ENCODE measurements around the gene KIF19. TPM values are rescaled to one million over a fixed set of nuclear protein-coding genes. Genes with fewer than 3 reads are reported as not detected.

Gene KIF19
- total RNA-seq, 1 experiment from 2014 or later, result not detected

- no peaks in the 10 kb centered on the region for H3F3A ChIP-seq (ENCODE audit: insufficient read depth, low read depth)
- POLR2A ChIA-PET (ENCODE audit: unreplicated experiment), result no interaction called here
- no peak overlapping the region for H3K4me2 ChIP-seq
- TF ChIP-seq CTCF (conservative IDR thresholded peaks at IDR 0.05), result no peak
- TF ChIP-seq EZH2 (IDR thresholded peaks at IDR 0.05; ENCODE audit: low read depth), result no peak
- H3K4me3 ChIP-seq, result no peak overlapping the region
- H3K36me3 ChIP-seq (ENCODE audit: low read depth), result no peaks in the 10 kb centered on the region
- no peaks in the 10 kb centered on the region for H3K4me1 ChIP-seq (replicated peaks; ENCODE audit: insufficient read depth)
- peaks cover 64% of the 10 kb centered on the region for H3K27me3 ChIP-seq (ENCODE audit: insufficient read depth, low read depth)
- no peak for DNase-seq
- intact Hi-C loops (cut with micrococcal nuclease; ENCODE audit: unreplicated experiment), result loop anchor here (5.0 to 10.0 kb wide), 2 partner anchors 59 to 151 kb away; partner anchors contain the start of gene BTBD17
- no peak overlapping the region for H2AFZ ChIP-seq
- H4K20me1 ChIP-seq (ENCODE audit: insufficient read depth), result no peaks in the 10 kb centered on the region
- BruUV-seq (replicated peaks), result no TSS peak
- no peaks in the 10 kb centered on the region for H3K9me2 ChIP-seq (ENCODE audit: insufficient read depth)
- H3K79me2 ChIP-seq (ENCODE audit: low read depth), result no peaks in the 10 kb centered on the region
- CTCF ChIA-PET, result no interaction called here
- H3K9me3 ChIP-seq (ENCODE audit: insufficient read depth, low read depth), result no peaks in the 10 kb centered on the region
- no peak overlapping the region for H3K27ac ChIP-seq
Measured at GRCh38 chr17:74303305-74303704, 22.7 kb upstream of the KIF19 start.

GRCh38 chr17:74304184-74304583 lies 21.8 kb upstream of the KIF19 start:
- no peaks in the 10 kb centered on the region for H4K20me1 ChIP-seq (ENCODE audit: insufficient read depth)
- H2AFZ ChIP-seq, result no peak overlapping the region
- intact Hi-C loops (cut with micrococcal nuclease; ENCODE audit: unreplicated experiment), result loop anchor here (5.0 to 10.0 kb wide), 2 partner anchors 58 to 151 kb away; partner anchors contain the start of gene BTBD17
- TF ChIP-seq EZH2 (IDR thresholded peaks at IDR 0.05; ENCODE audit: low read depth) (no peak), CTCF (conservative IDR thresholded peaks at IDR 0.05) (no peak)
- H3K27ac ChIP-seq, result no peak overlapping the region
- POLR2A ChIA-PET (ENCODE audit: unreplicated experiment), result no interaction called here
- no peaks in the 10 kb centered on the region for H3K9me3 ChIP-seq (ENCODE audit: insufficient read depth, low read depth)
- no TSS peak for BruUV-seq (replicated peaks)
- H3K4me1 ChIP-seq (replicated peaks; ENCODE audit: insufficient read depth), result no peaks in the 10 kb centered on the region
- H3K4me2 ChIP-seq, result no peak overlapping the region
- H3K4me3 ChIP-seq, result no peak overlapping the region
- DNase-seq, result no peak
- CTCF ChIA-PET, result interaction anchor here (0.5 kb wide), 1 partner anchor 231 kb away, joined by 6 read pairs; no protein-coding TSS in a partner anchor
- no peaks in the 10 kb centered on the region for H3K36me3 ChIP-seq (ENCODE audit: low read depth)
- no peaks in the 10 kb centered on the region for H3K9me2 ChIP-seq (ENCODE audit: insufficient read depth)
- no peaks in the 10 kb centered on the region for H3K79me2 ChIP-seq (ENCODE audit: low read depth)
- H3K27me3 ChIP-seq (ENCODE audit: insufficient read depth, low read depth), result peaks cover 64% of the 10 kb centered on the region
- no peaks in the 10 kb centered on the region for H3F3A ChIP-seq (ENCODE audit: insufficient read depth, low read depth)

- Histone ChIP-seq H3F3A (ENCODE audit: insufficient read depth, low read depth) (no peaks in the 10 kb centered on the region), H3K4me3 (no peak overlapping the region), H3K27me3 (ENCODE audit: insufficient read depth, low read depth) (peaks cover 58% of the 10 kb centered on the region), H3K9me3 (ENCODE audit: insufficient read depth, low read depth) (no peaks in the 10 kb centered on the region), H3K4me1 (replicated peaks; ENCODE audit: insufficient read depth) (no peaks in the 10 kb centered on the region), H3K36me3 (ENCODE audit: low read depth) (no peaks in the 10 kb centered on the region), H4K20me1 (ENCODE audit: insufficient read depth) (no peaks in the 10 kb centered on the region), H3K27ac (no peak overlapping the region), H3K79me2 (ENCODE audit: low read depth) (no peaks in the 10 kb centered on the region), H3K4me2 (no peak overlapping the region), H3K9me2 (ENCODE audit: insufficient read depth) (no peaks in the 10 kb centered on the region), H2AFZ (no peak overlapping the region)
- CTCF ChIA-PET, result no interaction called here
- TF ChIP-seq EZH2 (IDR thresholded peaks at IDR 0.05; ENCODE audit: low read depth) (no peak), CTCF (conservative IDR thresholded peaks at IDR 0.05) (no peak; the same call in 1 of the 2 replicates)
- POLR2A ChIA-PET (ENCODE audit: unreplicated experiment), result no interaction called here
- intact Hi-C loops (cut with micrococcal nuclease; ENCODE audit: unreplicated experiment), result loop anchor here (10.0 kb wide), 1 partner anchor 149 kb away; no protein-coding TSS in a partner anchor
- no TSS peak for BruUV-seq (replicated peaks)
- DNase-seq, result no peak
Measured at GRCh38 chr17:74305865-74306654, 20.0 kb upstream of the KIF19 start.
